ENCODE results near the gene DMXL1. TPM values are rescaled to one million over a fixed set of nuclear protein-coding genes. Genes with fewer than 3 reads are reported as not detected.

DMXL1 gene
- total RNA-seq, 1 donor from 2014 or later = 128 TPM

DNA sequence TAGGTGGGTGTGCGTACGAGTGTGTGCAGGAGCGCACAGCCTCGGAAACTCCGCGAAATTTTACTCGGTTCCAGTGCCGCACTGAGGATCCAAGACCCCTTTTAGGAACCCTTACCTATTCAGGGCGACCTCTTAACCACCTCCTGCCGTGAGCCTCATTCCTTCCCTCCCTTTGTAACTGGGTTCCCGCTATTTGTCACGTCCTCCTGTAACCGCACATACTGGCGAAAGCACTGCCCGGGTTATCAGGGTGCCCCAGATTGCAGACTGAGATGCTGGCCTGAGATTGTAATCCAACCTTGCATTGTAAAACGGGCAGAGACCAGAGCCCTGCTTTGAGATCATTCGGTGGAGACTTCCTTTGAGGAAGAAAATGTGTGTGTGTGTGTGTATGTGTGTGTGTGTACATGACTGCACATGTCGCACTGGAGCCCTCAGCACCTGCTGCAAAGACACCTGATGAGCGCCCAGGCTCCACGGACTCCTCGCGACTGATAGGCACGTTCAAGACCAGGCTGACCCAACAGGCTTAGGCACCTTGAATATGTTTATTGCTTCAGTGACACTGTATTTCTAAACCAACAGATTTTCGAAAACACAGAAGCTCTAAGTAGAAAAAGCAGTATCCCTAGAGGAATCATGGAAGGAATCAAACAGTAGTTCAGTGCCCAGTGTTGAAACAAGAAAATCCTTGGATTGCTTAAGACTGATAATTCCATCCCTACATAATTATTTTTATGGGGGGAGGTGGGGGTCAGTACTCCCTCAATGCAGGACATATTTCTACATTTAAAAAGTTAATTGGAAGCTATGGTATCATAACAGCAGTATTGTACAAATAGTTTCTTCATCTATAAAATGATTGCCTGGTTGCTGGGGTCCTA is 198.4 kb downstream of the DMXL1 start:
- peak; percentile 49 for DNase-seq (ENCODE audit: low spot score)

DNA sequence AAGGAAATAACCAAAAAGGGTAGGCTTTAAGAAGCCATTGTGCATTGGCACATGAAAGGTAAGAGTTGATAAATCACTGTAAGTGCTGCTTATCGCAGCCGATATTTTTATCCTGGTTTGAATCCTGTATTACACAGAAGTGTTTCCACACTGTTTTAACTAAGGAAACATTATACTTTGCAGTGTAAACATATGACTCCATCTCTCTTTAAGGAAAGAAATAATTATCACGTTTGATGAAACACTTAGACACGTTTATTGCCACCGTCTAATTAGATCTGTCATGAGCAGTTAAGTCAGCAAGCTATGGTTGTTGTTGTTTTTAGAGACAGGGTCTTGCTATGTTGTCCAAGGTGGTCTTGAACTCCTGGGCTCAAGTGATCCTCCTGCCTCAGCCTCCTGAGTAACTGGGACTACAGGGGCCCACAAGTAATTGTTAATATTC is 199.3 kb downstream of the DMXL1 start:
- no peak for DNase-seq (ENCODE audit: low spot score)

DNA sequence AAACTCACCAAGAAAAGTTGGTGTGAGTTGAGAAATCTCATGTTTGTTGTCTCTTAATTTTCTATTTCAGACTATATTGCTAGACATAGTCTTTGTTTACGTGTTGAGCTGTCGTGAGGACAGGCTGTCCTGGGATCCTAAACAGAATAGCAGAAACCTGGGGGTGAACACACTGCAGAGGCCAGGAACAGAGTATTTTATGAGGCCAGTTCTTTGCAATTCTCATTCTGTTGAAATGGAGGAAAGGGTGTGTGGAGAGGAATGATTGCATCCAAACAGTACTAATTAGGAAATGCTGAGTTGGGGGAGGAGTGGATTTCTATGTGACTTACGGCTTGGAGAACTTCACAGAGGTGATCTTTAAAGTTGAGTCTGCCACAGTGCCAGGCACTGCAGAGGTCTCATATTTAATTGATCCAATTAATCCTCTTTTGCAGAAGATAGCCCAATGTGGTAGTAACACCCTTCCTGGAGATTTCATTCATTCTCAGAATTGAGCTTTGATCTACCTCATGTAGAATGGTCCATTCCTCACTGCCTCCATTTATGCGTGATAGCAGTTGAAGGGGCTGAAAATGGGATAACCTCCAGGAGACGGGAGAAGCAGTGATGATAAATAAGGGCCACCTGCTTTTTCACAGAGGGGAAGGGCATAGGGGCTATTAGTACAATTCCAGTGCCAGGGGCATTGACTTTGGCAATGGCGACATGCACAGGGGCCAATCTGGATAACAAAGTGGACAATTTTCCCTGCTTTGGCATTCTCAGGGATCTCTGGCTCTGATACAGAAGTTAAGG is 200.3 kb downstream of the DMXL1 start:
- no peak for DNase-seq (ENCODE audit: low spot score)

- DNase-seq (ENCODE audit: low spot score) = no peak
These were observed 201.2 kb downstream of the DMXL1 start for GRCh38 chr5:119271758-119272730.

DNA sequence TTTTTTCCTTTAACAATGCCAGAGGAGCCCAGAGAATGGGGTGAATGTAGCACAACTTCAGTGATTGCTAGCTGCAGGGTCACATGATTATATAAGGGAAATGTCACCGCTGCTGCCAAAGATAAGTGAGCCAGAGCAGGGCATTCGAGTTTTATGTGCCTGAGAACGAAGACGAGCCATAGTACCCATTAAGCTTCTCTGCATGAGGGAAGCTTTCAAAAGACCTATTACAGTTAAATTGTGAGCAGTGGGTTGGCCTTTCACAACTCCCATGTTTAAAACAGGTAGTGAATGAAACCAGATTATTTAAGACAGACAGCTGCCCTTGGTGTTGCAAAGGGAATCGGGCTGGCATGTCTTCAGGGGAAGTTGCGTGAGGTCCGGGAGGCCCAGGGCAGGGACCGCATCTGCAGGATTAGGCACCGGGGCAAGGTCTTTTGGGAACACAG is 202.5 kb downstream of the DMXL1 start:
- DNase-seq (ENCODE audit: low spot score) = peak; percentile 56

DNA sequence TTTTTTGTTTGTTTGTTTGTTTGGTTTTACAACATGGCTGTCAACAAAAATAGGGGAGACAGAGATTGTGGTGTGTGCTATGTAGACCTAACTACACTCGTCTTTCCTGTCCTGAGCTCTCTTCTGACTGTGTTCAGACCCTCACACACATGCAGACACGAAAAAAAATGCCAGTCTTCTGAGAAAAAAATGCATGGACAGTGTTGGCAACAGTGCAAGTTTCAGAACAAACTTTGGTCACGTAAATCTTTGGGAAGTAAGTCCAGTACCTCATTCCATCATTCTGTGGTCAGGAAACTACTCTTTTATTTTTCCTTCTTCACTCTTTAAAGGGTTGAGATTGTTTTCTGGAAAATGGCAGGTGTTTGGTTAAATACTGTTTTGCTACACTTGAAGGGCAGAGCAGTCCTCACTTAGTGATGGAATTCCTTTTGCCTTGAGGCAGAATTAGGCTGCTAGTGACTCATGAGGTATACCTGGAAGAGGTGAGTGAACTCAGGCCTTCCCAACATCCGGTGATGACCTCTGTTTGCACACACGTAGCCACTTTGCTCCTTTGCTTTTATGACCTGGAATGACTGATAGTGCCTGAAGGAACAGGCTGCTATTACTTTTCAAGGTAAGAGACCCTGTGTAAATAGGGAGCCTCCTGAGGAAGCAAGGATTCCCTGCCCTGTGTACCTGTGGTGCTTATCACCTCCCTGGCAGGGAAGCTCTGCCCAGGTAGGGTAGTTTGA is 203.3 kb downstream of the DMXL1 start:
- DNase-seq (ENCODE audit: low spot score) = no peak

DNA sequence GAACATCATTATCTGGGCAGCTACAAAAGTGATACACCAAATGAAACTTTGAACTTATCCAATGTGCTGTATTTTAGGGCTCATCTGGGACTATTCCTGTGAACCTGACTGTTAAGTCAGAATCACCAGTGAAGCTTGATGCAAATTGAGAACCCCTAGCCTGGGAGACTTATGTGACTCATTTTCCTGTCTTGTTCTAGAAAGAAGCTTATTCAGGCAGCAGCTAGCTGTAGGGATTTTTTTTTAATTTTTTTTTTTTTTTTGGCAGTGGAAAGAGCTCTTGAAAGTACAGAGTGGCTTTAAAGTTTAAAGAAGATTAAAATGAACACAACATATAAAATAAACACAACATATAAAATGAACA is 203.9 kb downstream of the DMXL1 start:
- DNase-seq (ENCODE audit: low spot score) = peak; percentile 47

DNA sequence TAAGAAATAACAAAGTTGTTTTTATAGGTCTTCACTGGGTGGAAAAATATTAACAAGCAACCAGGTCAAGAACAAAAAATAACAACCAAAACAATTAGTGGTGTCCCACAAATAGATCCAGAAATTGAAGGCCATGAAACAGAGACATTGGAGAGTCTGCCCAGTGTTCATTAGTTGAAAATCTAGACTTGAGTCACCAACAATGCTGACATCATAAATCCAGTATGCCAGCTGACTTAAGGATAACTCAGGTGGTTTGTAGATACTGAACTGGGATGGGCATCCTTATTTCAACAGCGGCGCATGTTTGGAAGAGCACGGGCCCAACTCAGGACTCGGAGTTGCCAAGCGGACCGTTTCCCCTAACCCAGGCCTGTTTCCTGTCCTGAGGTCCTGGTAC is 204.3 kb downstream of the DMXL1 start:
- no peak for DNase-seq (ENCODE audit: low spot score)

- DNase-seq (ENCODE audit: low spot score) = no peak
These were observed 204.8 kb downstream of the DMXL1 start for GRCh38 chr5:119275601-119276173.

DNA sequence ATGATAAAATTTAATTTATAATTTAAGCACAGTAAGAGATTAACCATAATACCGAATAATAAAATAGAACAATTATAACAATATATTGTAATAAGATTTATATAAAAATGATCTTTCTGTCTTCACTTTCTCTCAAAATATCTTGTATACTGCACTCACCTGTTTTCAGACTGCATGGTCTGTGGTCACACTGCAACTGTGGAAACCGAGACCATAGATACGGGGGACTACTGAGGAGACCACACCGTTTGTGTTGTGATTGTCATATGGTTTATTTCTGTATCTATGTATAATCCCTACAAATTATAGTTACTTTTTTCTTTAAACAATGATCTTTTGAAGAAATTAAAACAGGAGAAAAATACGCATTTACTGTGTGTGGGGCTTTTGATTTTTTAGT is 206.1 kb downstream of the DMXL1 start:
- DNase-seq (ENCODE audit: low spot score) = no peak

DNA sequence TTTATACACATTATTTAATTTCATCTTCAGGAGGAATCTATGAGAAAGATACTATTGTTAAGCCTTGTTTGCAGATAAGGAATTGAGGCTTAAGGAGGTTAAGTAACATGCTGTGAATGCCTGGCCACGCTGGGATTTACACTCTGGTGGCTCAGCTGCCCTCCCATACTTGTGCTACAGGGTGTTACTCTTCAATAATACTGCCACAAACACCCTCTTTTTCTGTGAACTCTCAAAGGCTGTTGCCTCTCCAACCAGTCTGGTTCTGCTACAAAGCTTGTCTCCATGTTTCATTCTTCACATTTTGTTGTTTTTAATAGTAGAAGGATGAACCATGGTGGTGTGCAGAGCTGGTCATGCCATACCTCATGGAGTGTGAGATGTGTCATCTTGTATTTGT is 208.2 kb downstream of the DMXL1 start:
- no peak for DNase-seq (ENCODE audit: low spot score)

GRCh38 chr5:119280380-119280779 is 209.5 kb downstream of the DMXL1 start:
- no peak for DNase-seq (ENCODE audit: low spot score)

DNA sequence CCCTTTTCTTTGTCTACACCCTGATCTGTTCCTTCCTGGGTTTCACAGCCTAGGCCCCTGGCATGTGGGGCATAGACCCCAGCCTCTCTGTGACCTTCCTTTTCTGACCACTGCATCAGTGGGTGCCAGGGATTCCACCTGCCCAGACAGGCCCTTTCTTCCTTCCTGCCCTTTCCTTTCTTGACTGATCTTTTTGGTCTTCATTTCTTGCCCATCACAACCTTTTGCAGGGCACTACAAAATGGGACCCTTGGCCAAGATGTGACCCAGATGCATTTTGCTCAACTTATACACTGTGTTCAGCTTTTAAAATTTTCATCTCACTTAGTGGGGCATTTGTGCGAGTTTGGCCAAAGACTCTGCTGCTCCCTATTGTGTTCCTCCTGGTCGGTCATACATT is 211.7 kb downstream of the DMXL1 start:
- DNase-seq (ENCODE audit: low spot score) = no peak

- no peak for DNase-seq (ENCODE audit: low spot score)
These were observed 213.1 kb downstream of the DMXL1 start for GRCh38 chr5:119284031-119284430.

DNA sequence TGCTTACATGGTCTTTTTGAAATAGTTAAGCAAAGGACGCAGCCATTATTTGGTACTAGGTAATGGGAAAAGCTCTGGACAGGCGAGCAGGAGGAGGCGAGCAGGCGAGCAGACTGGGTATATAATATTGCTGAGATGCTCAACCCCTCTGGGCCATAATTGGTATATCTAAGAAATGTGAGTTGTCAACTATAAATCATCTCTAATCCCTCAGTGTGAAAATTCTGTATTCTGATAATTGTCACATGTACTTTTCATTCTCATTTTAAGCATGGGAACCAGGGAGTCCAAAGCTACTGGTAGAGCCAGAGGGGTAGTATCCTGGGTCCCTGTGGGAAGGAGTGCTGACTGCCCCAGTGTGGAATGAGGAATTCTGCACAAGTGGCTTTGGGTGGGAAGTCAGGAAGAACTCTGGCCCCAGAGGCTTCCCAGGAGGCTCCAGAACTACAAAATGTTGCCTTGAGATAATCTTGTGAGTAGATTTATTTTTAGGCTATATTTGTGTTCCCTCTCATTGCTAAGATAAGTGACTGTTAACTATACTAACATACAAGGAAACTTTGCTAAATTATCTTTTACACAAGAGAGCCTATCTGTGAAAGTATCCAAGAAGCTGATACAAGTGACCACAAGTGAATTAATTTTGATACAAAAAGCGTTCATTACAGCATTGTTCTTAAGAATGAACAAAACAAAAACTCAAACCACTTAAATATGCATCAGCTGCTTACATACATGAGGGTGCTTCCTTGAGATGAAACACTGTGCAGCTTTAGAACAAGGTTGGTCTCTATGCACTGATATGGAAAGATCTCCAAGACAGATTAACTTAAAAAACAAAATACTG is 214.4 kb downstream of the DMXL1 start:
- peak; percentile 55 for DNase-seq (ENCODE audit: low spot score)

GRCh38 chr5:119286511-119287488 is 215.9 kb downstream of the DMXL1 start:
- DNase-seq (ENCODE audit: low spot score) = no peak

GRCh38 chr5:119287547-119288111 is 216.7 kb downstream of the DMXL1 start:
- DNase-seq (ENCODE audit: low spot score) = peak; percentile 53
